Activated CD8-positive, alpha-beta memory T cell treated with anti-CD3 and anti-CD28 coated beads, Interleukin-2, amount 10 ng/mL, durations not matched to agents 7 days and 5 days (primary cell): Measurements from ENCODE around the gene NCEH1. TPM values are rescaled to one million over a fixed set of nuclear protein-coding genes. Genes with fewer than 3 reads are reported as not detected.
"Not testable (repeated sequence)": the region's sequence is repeated elsewhere in the genome, so short reads cannot be mapped to it uniquely, and the experiment has no call there.

ENCODE experiments used
- ATAC-seq: fragments of 150-1000 bp; cut with Tn5 transposase; one replicate; pipeline ENCODE4 v1.10.0; 2021; ENCODE audit warnings: moderate library complexity
- CTCF ChIA-PET: fragments of 350-600 bp; sonication (Branson Sonifier 250); formaldehyde crosslinking; loops from one replicate; lab custom pipeline; 2021; ENCODE audit warnings: antibody characterized with exemption; lab: Charles Lee
- DNase-seq: peaks from one replicate; pipeline ENCODE4 v3.0.0-alpha.2; 2020
- H3K27ac Mint-ChIP-seq: one replicate; pipeline ENCODE4 v1.8.0; 2021; ENCODE audit warnings: mild to moderate bottlenecking, mixed read lengths
- H3K27me3 Mint-ChIP-seq: one replicate; pipeline ENCODE4 v1.8.0; 2021; ENCODE audit warnings: mixed read lengths
- H3K36me3 Mint-ChIP-seq: one replicate; pipeline ENCODE4 v1.8.0; 2021; ENCODE audit warnings: mild to moderate bottlenecking, mixed read lengths
- H3K4me1 Mint-ChIP-seq: one replicate; pipeline ENCODE4 v1.8.0; 2021; ENCODE audit warnings: mixed read lengths
- H3K4me3 Mint-ChIP-seq: one replicate; pipeline ENCODE4 v1.8.0; 2021; ENCODE audit warnings: mild to moderate bottlenecking, moderate library complexity, mixed read lengths
- H3K9me3 Mint-ChIP-seq: one replicate; pipeline ENCODE4 v1.8.0; 2022; ENCODE audit warnings: low read depth, mixed read lengths
- total RNA-seq, 2 experiments: library from RNA; stranded (reverse); gene quantifications; one replicate each; pipeline ENCODE4 v1.2.3, GENCODE V29; 2021

The NCEH1 gene
- total RNA-seq, 2 experiments from 2014 or later: 8.8 to 11.4 TPM

GRCh38 chr3:172702731-172703130 is 8.1 kb downstream of the NCEH1 start:
- H3K4me1 Mint-ChIP-seq, H3K36me3 Mint-ChIP-seq, H3K27me3 Mint-ChIP-seq, H3K9me3 Mint-ChIP-seq, H3K27ac Mint-ChIP-seq, DNase-seq, H3K4me3 Mint-ChIP-seq, ATAC-seq: not testable (repeated sequence)
- CTCF ChIA-PET: interaction anchor here (3.2 kb wide), 1 partner anchor 29 kb away, joined by 10 read pairs; no protein-coding TSS in a partner anchor

GRCh38 chr3:172702256-172702655 is 8.6 kb downstream of the NCEH1 start:
- Mint-ChIP-seq H3K36me3 (peaks cover 1% of the 10 kb centered on the region), H3K4me1 (peaks cover 7% of the 10 kb centered on the region), H3K27me3 (no peaks in the 10 kb centered on the region), H3K9me3 (no peaks in the 10 kb centered on the region), H3K27ac (no peak overlapping the region), H3K4me3 (no peak overlapping the region)
- DNase-seq (no peak), ATAC-seq (no peak)
- CTCF ChIA-PET: interaction anchor here (1.7 to 3.2 kb wide), 2 partner anchors 9 to 29 kb away, joined by 6 to 10 read pairs; no protein-coding TSS in a partner anchor

GRCh38 chr3:172701751-172702150 is 9.1 kb downstream of the NCEH1 start:
- no peaks in the 10 kb centered on the region for H3K9me3 Mint-ChIP-seq
- H3K4me3 Mint-ChIP-seq: no peak overlapping the region
- no peak for ATAC-seq
- no peak for DNase-seq
- CTCF ChIA-PET: interaction anchor here (0.5 to 3.2 kb wide), 4 partner anchors 9 to 42 kb away, joined by 3 to 10 read pairs (median 4); no protein-coding TSS in a partner anchor
- H3K36me3 Mint-ChIP-seq: peaks cover 1% of the 10 kb centered on the region
- H3K27ac Mint-ChIP-seq: no peak overlapping the region
- peaks cover 10% of the 10 kb centered on the region for H3K4me1 Mint-ChIP-seq
- no peaks in the 10 kb centered on the region for H3K27me3 Mint-ChIP-seq

- ATAC-seq (no peak), DNase-seq (no peak)
- peaks cover 1% of the 10 kb centered on the region for H3K36me3 Mint-ChIP-seq
- no peak overlapping the region for H3K4me3 Mint-ChIP-seq
- no peaks in the 10 kb centered on the region for H3K27me3 Mint-ChIP-seq
- H3K27ac Mint-ChIP-seq: no peak overlapping the region
- no peaks in the 10 kb centered on the region for H3K9me3 Mint-ChIP-seq
- H3K4me1 Mint-ChIP-seq: peaks cover 10% of the 10 kb centered on the region
- CTCF ChIA-PET: interaction anchor here (0.5 to 3.2 kb wide), 6 partner anchors 8 to 41 kb away, joined by 3 to 10 read pairs (median 4); no protein-coding TSS in a partner anchor
These were observed 9.9 kb downstream of the NCEH1 start for GRCh38 chr3:172700936-172701455.

GRCh38 chr3:172700256-172700655 is 10.6 kb downstream of the NCEH1 start:
- no peak overlapping the region for H3K4me3 Mint-ChIP-seq
- ATAC-seq (no peak), DNase-seq (no peak)
- no peaks in the 10 kb centered on the region for H3K27me3 Mint-ChIP-seq
- H3K27ac Mint-ChIP-seq: no peak overlapping the region
- CTCF ChIA-PET: interaction anchor here (0.6 to 1.7 kb wide), 4 partner anchors 7 to 24 kb away, joined by 3 to 6 read pairs (median 4); partner anchors contain the start of gene NCEH1
- H3K36me3 Mint-ChIP-seq: peaks cover 1% of the 10 kb centered on the region
- H3K4me1 Mint-ChIP-seq: peaks cover 10% of the 10 kb centered on the region
- H3K9me3 Mint-ChIP-seq: no peaks in the 10 kb centered on the region

GRCh38 chr3:172699031-172699430 is 11.8 kb downstream of the NCEH1 start:
- H3K4me1 Mint-ChIP-seq: peaks cover 10% of the 10 kb centered on the region
- no peaks in the 10 kb centered on the region for H3K9me3 Mint-ChIP-seq
- no peak for ATAC-seq
- peaks cover 1% of the 10 kb centered on the region for H3K36me3 Mint-ChIP-seq
- no peak overlapping the region for H3K4me3 Mint-ChIP-seq
- no peak overlapping the region for H3K27ac Mint-ChIP-seq
- no peak for DNase-seq
- H3K27me3 Mint-ChIP-seq: no peaks in the 10 kb centered on the region
- CTCF ChIA-PET: no interaction called here

GRCh38 chr3:172698631-172699030 is 12.2 kb downstream of the NCEH1 start:
- Mint-ChIP-seq H3K36me3 (peaks cover 1% of the 10 kb centered on the region), H3K27me3 (no peaks in the 10 kb centered on the region), H3K4me1 (peaks cover 12% of the 10 kb centered on the region), H3K9me3 (no peaks in the 10 kb centered on the region), H3K27ac (no peak overlapping the region), H3K4me3 (no peak overlapping the region)
- no peak for DNase-seq
- CTCF ChIA-PET: no interaction called here
- no peak for ATAC-seq

GRCh38 chr3:172697558-172697957 is 13.3 kb downstream of the NCEH1 start:
- H3K4me3 Mint-ChIP-seq: no peak overlapping the region
- H3K27ac Mint-ChIP-seq: no peak overlapping the region
- H3K4me1 Mint-ChIP-seq: peaks cover 19% of the 10 kb centered on the region
- DNase-seq: no peak
- no peak for ATAC-seq
- CTCF ChIA-PET: interaction anchor here (1.0 to 1.4 kb wide), 4 partner anchors 15 to 365 kb away, joined by 3 read pairs; no protein-coding TSS in a partner anchor
- H3K27me3 Mint-ChIP-seq: no peaks in the 10 kb centered on the region
- H3K36me3 Mint-ChIP-seq: peaks cover 2% of the 10 kb centered on the region
- H3K9me3 Mint-ChIP-seq: no peaks in the 10 kb centered on the region

GRCh38 chr3:172696357-172696756 is 14.5 kb downstream of the NCEH1 start:
- CTCF ChIA-PET: interaction anchor here (0.9 to 2.3 kb wide), 5 partner anchors 13 to 364 kb away, joined by 3 to 9 read pairs (median 3); no protein-coding TSS in a partner anchor
- Mint-ChIP-seq H3K27me3 (no peaks in the 10 kb centered on the region), H3K27ac (no peak overlapping the region), H3K36me3 (peaks cover 2% of the 10 kb centered on the region), H3K9me3 (no peaks in the 10 kb centered on the region), H3K4me1 (peaks cover 20% of the 10 kb centered on the region), H3K4me3 (no peak overlapping the region)
- DNase-seq (no peak), ATAC-seq (no peak)

GRCh38 chr3:172694573-172695246 is 16.2 kb downstream of the NCEH1 start:
- ATAC-seq (no peak), DNase-seq (no peak)
- CTCF ChIA-PET: interaction anchor here (1.2 to 2.3 kb wide), 2 partner anchors 17 to 22 kb away, joined by 4 to 9 read pairs; no protein-coding TSS in a partner anchor
- H3K27me3 Mint-ChIP-seq: no peaks in the 10 kb centered on the region
- H3K4me1 Mint-ChIP-seq: peaks cover 20% of the 10 kb centered on the region
- no peak overlapping the region for H3K27ac Mint-ChIP-seq
- H3K36me3 Mint-ChIP-seq: peaks cover 1% of the 10 kb centered on the region
- no peak overlapping the region for H3K4me3 Mint-ChIP-seq
- no peaks in the 10 kb centered on the region for H3K9me3 Mint-ChIP-seq

GRCh38 chr3:172692751-172693338 is 18.0 kb downstream of the NCEH1 start:
- no peak overlapping the region for H3K4me3 Mint-ChIP-seq
- ATAC-seq: peak; percentile 16
- peaks cover 21% of the 10 kb centered on the region for H3K4me1 Mint-ChIP-seq
- peak overlapping the region; percentile 35 for H3K27ac Mint-ChIP-seq
- H3K9me3 Mint-ChIP-seq: no peaks in the 10 kb centered on the region
- H3K27me3 Mint-ChIP-seq: no peaks in the 10 kb centered on the region
- no peak for DNase-seq
- CTCF ChIA-PET: interaction anchor here (0.9 to 2.4 kb wide), 8 partner anchors 8 to 231 kb away, joined by 3 to 10 read pairs (median 6); partner anchors contain the start of gene NCEH1
- peaks cover 1% of the 10 kb centered on the region for H3K36me3 Mint-ChIP-seq

- Mint-ChIP-seq H3K4me3 (no peak overlapping the region), H3K27ac (no peak overlapping the region), H3K27me3 (no peaks in the 10 kb centered on the region), H3K4me1 (peaks cover 29% of the 10 kb centered on the region), H3K9me3 (no peaks in the 10 kb centered on the region), H3K36me3 (peaks cover 1% of the 10 kb centered on the region)
- CTCF ChIA-PET: interaction anchor here (1.7 to 2.2 kb wide), 2 partner anchors 18 to 80 kb away, joined by 4 to 9 read pairs; no protein-coding TSS in a partner anchor
- DNase-seq (no peak), ATAC-seq (no peak)
These were observed 19.9 kb downstream of the NCEH1 start for GRCh38 chr3:172690936-172691335.

GRCh38 chr3:172688588-172688987 is 22.3 kb downstream of the NCEH1 start:
- CTCF ChIA-PET: interaction anchor here (1.1 to 1.2 kb wide), 2 partner anchors 15 to 41 kb away, joined by 3 to 4 read pairs; no protein-coding TSS in a partner anchor
- Mint-ChIP-seq H3K4me3 (no peak overlapping the region), H3K4me1 (peaks cover 41% of the 10 kb centered on the region), H3K27ac (no peak overlapping the region), H3K9me3 (no peaks in the 10 kb centered on the region), H3K27me3 (no peaks in the 10 kb centered on the region), H3K36me3 (peaks cover 1% of the 10 kb centered on the region)
- DNase-seq: no peak
- ATAC-seq: no peak
